ENCODE data around the gene CST3. TPM values are rescaled to one million over a fixed set of nuclear protein-coding genes. Genes with fewer than 3 reads are reported as not detected.

The CST3 gene
- total RNA-seq, 6 donors from 2014 or later: 201 to 1,402 (median 970) TPM

- H3K4me3 ChIP-seq: no peak overlapping the region
- ATAC-seq (ENCODE audit: low FRiP score in 2 of 2): no peak
- no peak for DNase-seq
- H3K27me3 ChIP-seq: no peaks in the 10 kb centered on the region
- H3K4me1 ChIP-seq: peaks cover 0 to 4% (median 2%) of the 10 kb centered on the region in 4 donors
- 87 to 100% methylated on average over 1 of the region's 1 CpG for WGBS, 2 donors
- H3K36me3 ChIP-seq: no peaks in the 10 kb centered on the region
- H3K9me3 ChIP-seq: no peaks in the 10 kb centered on the region
- no peak overlapping the region for H3K27ac ChIP-seq
- no peak for TF ChIP-seq POLR2A (IDR thresholded peaks at IDR 0.05)
- no peak for TF ChIP-seq POLR2AphosphoS5 (IDR thresholded peaks at IDR 0.05)
- TF ChIP-seq EP300 (IDR thresholded peaks at IDR 0.05): no peak
- no peak for TF ChIP-seq CTCF (IDR thresholded peaks at IDR 0.05)
These were observed 12.2 kb upstream of the CST3 start for GRCh38 chr20:23649830-23650417.

- Histone ChIP-seq H3K4me3 (no peak overlapping the region), H3K9me3 (no peaks in the 10 kb centered on the region), H3K4me1 (no peaks in the 10 kb centered on the region), H3K36me3 (no peaks in the 10 kb centered on the region), H3K27me3 (no peaks in the 10 kb centered on the region), H3K27ac (no peak overlapping the region)
- no peak for TF ChIP-seq POLR2A (IDR thresholded peaks at IDR 0.05)
- TF ChIP-seq POLR2AphosphoS5 (IDR thresholded peaks at IDR 0.05): no peak
- no peak for TF ChIP-seq CTCF (IDR thresholded peaks at IDR 0.05)
- no peak for TF ChIP-seq EP300 (IDR thresholded peaks at IDR 0.05)
- ATAC-seq (ENCODE audit: low FRiP score in 2 of 2): no peak
- 79 to 88% methylated on average over 2 of the region's 2 CpGs for WGBS, 2 donors
- no peak for DNase-seq
These were observed 11.5 kb upstream of the CST3 start for GRCh38 chr20:23649242-23649641.

GRCh38 chr20:23647346-23647745, 9.6 kb upstream of the CST3 start:
- Histone ChIP-seq H3K27ac (no peak overlapping the region), H3K4me3 (no peak overlapping the region), H3K27me3 (no peaks in the 10 kb centered on the region), H3K9me3 (no peaks in the 10 kb centered on the region), H3K36me3 (no peaks in the 10 kb centered on the region), H3K4me1 (peaks cover 0 to 7% (median 2%) of the 10 kb centered on the region in 4 donors)
- no peak for DNase-seq
- TF ChIP-seq POLR2A (IDR thresholded peaks at IDR 0.05): no peak
- no peak for TF ChIP-seq EP300 (IDR thresholded peaks at IDR 0.05)
- 65 to 71% methylated on average over 2 of the region's 2 CpGs for WGBS, 2 donors
- ATAC-seq (ENCODE audit: low FRiP score in 2 of 2): no peak

GRCh38 chr20:23646106-23646873, 8.5 kb upstream of the CST3 start:
- ATAC-seq (ENCODE audit: low FRiP score in 2 of 2) (no peak), DNase-seq (no peak)
- TF ChIP-seq POLR2A (IDR thresholded peaks at IDR 0.05) (no peak), POLR2AphosphoS5 (IDR thresholded peaks at IDR 0.05) (no peak), CTCF (IDR thresholded peaks at IDR 0.05) (no peak), EP300 (IDR thresholded peaks at IDR 0.05) (no peak)
- WGBS, 2 donors: 34 to 41% methylated on average over 4 of the region's 4 CpGs
- Histone ChIP-seq H3K4me1 (peaks cover 4 to 15% (median 8%) of the 10 kb centered on the region in 4 donors), H3K36me3 (no peaks in the 10 kb centered on the region), H3K4me3 (no peak overlapping the region), H3K9me3 (no peaks in the 10 kb centered on the region), H3K27me3 (no peaks in the 10 kb centered on the region), H3K27ac (no peak overlapping the region)

- ATAC-seq (ENCODE audit: low FRiP score in 2 of 2) (no peak), DNase-seq (no peak)
- no peak overlapping the region for H3K27ac ChIP-seq
- WGBS, 2 donors: 89 to 100% methylated on average over 1 of the region's 1 CpG
- H3K4me3 ChIP-seq: no peak overlapping the region
- no peak for TF ChIP-seq CTCF (IDR thresholded peaks at IDR 0.05)
- no peak for TF ChIP-seq POLR2AphosphoS5 (IDR thresholded peaks at IDR 0.05)
- TF ChIP-seq POLR2A (IDR thresholded peaks at IDR 0.05): no peak
- no peak for TF ChIP-seq EP300 (IDR thresholded peaks at IDR 0.05)
- peaks cover 4 to 15% (median 8%) of the 10 kb centered on the region in 4 donors for H3K4me1 ChIP-seq
- no peaks in the 10 kb centered on the region for H3K36me3 ChIP-seq
- no peaks in the 10 kb centered on the region for H3K9me3 ChIP-seq
- H3K27me3 ChIP-seq: no peaks in the 10 kb centered on the region
These were observed 7.8 kb upstream of the CST3 start for GRCh38 chr20:23645575-23645974.
